Fibroblast of lung (primary cell): ENCODE data around the gene SIGLEC8. TPM values are rescaled to one million over a fixed set of nuclear protein-coding genes. Genes with fewer than 3 reads are reported as not detected.
"Not testable (repeated sequence)": the region's sequence is repeated elsewhere in the genome, so short reads cannot be mapped to it uniquely, and the experiment has no call there.

Experiments used
- DNase-seq, 2 donors: peaks; one replicate each; pipeline versions ENCODE4 v3.0.0 to v3.0.0-alpha.2; 2010; ENCODE audit warnings: low read depth in 2 of 2
- H2AFZ ChIP-seq: 2 replicates; pipeline ENCODE4 v1.5.1; 2012; ENCODE audit warnings: low read length, control low read depth, inconsistent platforms
- H3K27ac ChIP-seq: 2 replicates; pipeline ENCODE4 v1.5.1; 2011; ENCODE audit warnings: low read length, control low read depth; ENCODE audit not compliant: insufficient read depth
- H3K27me3 ChIP-seq: 2 replicates; pipeline ENCODE4 v1.5.1; 2011; ENCODE audit warnings: mild to moderate bottlenecking, low read length; ENCODE audit not compliant: control insufficient read depth, insufficient read depth
- H3K36me3 ChIP-seq: 2 replicates; pipeline ENCODE4 v1.5.1; 2011; ENCODE audit warnings: low read length; ENCODE audit not compliant: control insufficient read depth, insufficient read depth
- H3K4me1 ChIP-seq: 2 replicates; pipeline ENCODE4 v1.5.1; 2011; ENCODE audit warnings: low read length; ENCODE audit not compliant: control insufficient read depth, insufficient read depth; ENCODE audit errors: extremely low read depth
- H3K4me2 ChIP-seq: 2 replicates; pipeline ENCODE4 v1.5.1; 2011; ENCODE audit warnings: low read length, control low read depth; ENCODE audit not compliant: insufficient read depth; ENCODE audit errors: extremely low read depth
- H3K4me3 ChIP-seq, 4 experiments: fragments of 200-600 bp in 1 of 4; sonication (generic) in 1 of 4; replicated peaks in 1 of 4; 2 replicates each; pipeline ENCODE4 v1.5.1; 2011 to 2016; ENCODE audit warnings: low read length in 4 of 4, low read depth in 3 of 4, mild to moderate bottlenecking in 3 of 4, control low read depth in 2 of 4, inconsistent platforms in 1 of 4, mixed read lengths in 1 of 4; ENCODE audit not compliant: insufficient read depth in 1 of 4; ENCODE audit errors: control extremely low read depth in 1 of 4
- H3K79me2 ChIP-seq: 2 replicates; pipeline ENCODE4 v1.5.1; 2012; ENCODE audit warnings: mild to moderate bottlenecking, low read length, inconsistent platforms; ENCODE audit not compliant: control insufficient read depth, insufficient read depth
- H3K9ac ChIP-seq: 2 replicates; pipeline ENCODE4 v1.5.1; 2011; ENCODE audit warnings: mild to moderate bottlenecking, low read length, control low read depth; ENCODE audit not compliant: insufficient read depth
- H3K9me3 ChIP-seq: 2 replicates; pipeline ENCODE4 v1.5.1; 2012; ENCODE audit warnings: low read depth, low read length; ENCODE audit not compliant: control insufficient read depth, insufficient read depth
- H4K20me1 ChIP-seq: 2 replicates; pipeline ENCODE4 v1.5.1; 2011; ENCODE audit warnings: low read length; ENCODE audit not compliant: control insufficient read depth, insufficient read depth; ENCODE audit errors: extremely low read depth
- EZH2 ChIP-seq: IDR thresholded peaks from 2 replicates; pipeline ENCODE4 v1.5.1; 2012; ENCODE audit warnings: low read length, control low read depth, mild to moderate bottlenecking; ENCODE audit errors: missing control alignments
- polyA plus RNA-seq, 2 donors: library from polyadenylated mRNA; depleted of rRNA in 1 of 2; stranded (reverse) in 1 of 2; unstranded in 1 of 2; fragments of >200 nt; gene quantifications; 2 replicates each; pipeline ENCODE4 v1.2.1, GENCODE V29; 2011 to 2012; ENCODE audit warnings: missing spikeins in 1 of 2
- total RNA-seq: library from RNA; depleted of rRNA; stranded (reverse); fragments of >200 nt; gene quantifications from 2 replicates; pipeline ENCODE4 v1.2.1, GENCODE V29; 2014
- TF ChIP-seq, protein P1 (sequence below), 2 donors: IDR thresholded peaks in 1 of 2; conservative IDR thresholded peaks in 1 of 2; 1 replicate in 1 of 2; 2 replicates in 1 of 2; pipeline ENCODE4 v1.5.1; 2011 to 2012; ENCODE audit warnings: low read length in 2 of 2, control low read depth in 1 of 2, inconsistent platforms in 1 of 2, low read depth in 1 of 2, mild to moderate bottlenecking in 1 of 2

The SIGLEC8 gene
- total and polyA plus RNA-seq, 2 donors (not counting 1 experiment from before 2014, with no cell fraction given), result not detected

- Histone ChIP-seq H2AFZ (no peak overlapping the region), H3K4me1 (no peaks in the 10 kb centered on the region), H4K20me1 (no peaks in the 10 kb centered on the region), H3K27ac (no peak overlapping the region), H3K9me3 (no peaks in the 10 kb centered on the region), H3K4me3 (no peak overlapping the region), H3K4me2 (no peak overlapping the region), H3K36me3 (no peaks in the 10 kb centered on the region), H3K27me3 (no peaks in the 10 kb centered on the region), H3K9ac (no peak overlapping the region), H3K79me2 (no peaks in the 10 kb centered on the region)
- DNase-seq, result no peak
- TF ChIP-seq EZH2, result no peak
- TF ChIP-seq, protein P1, sequence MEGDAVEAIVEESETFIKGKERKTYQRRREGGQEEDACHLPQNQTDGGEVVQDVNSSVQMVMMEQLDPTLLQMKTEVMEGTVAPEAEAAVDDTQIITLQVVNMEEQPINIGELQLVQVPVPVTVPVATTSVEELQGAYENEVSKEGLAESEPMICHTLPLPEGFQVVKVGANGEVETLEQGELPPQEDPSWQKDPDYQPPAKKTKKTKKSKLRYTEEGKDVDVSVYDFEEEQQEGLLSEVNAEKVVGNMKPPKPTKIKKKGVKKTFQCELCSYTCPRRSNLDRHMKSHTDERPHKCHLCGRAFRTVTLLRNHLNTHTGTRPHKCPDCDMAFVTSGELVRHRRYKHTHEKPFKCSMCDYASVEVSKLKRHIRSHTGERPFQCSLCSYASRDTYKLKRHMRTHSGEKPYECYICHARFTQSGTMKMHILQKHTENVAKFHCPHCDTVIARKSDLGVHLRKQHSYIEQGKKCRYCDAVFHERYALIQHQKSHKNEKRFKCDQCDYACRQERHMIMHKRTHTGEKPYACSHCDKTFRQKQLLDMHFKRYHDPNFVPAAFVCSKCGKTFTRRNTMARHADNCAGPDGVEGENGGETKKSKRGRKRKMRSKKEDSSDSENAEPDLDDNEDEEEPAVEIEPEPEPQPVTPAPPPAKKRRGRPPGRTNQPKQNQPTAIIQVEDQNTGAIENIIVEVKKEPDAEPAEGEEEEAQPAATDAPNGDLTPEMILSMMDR (conservative IDR thresholded peaks at IDR 0.05 in 1 of 2, IDR thresholded peaks at IDR 0.05 in 1 of 2; ENCODE audit: low read depth in 1 of 2, low read length in 2 of 2), result no peak
These were observed 40.5 kb downstream of the SIGLEC8 start for GRCh38 chr19:51417810-51418157.

DNA sequence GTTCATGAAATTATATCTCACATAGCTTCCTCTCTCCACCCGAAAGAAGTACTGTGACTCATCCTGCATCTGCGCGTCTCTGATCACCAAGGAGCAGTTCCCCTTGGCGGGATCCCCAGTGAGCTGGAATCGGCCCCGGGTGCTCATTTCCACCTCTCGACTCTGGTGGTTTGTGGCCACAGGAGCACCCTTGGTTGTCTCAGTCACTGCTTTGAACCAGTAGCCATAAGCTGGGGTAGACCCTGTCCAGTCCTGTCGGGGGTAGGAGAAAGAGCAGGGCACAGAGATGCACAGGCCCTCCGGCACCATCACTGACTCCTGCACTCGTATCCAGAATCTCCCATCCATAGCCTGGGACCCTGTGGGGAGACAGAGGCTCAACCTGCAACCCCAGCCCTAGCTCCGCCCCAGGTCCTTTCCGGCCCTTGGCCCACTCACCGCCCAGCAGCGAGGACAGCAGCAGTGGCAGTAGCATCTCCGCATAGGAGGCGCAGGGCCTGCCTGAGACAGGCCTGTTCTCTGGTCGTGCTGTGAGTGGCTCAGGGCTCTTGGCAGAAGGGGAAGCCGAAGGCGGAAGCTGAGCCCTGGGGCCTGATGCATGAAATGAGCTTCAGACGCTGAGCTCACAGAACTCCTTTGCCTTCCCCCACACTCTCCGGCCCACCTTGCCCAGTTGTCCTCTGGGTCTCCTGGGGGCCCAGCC is 41.0 kb downstream of the SIGLEC8 start, which contains the start of gene SIGLEC10:
Gene SIGLEC10, minus strand, starts transcription at position 536 of the 703 bp plus-strand sequence. Its CDS starts 61 bp downstream, at position 475.
- no peak within 1 kb of the TSS for H2AFZ ChIP-seq
- no peak within 1 kb of the TSS for H3K9ac ChIP-seq
- H4K20me1 ChIP-seq, result no peaks in the 10 kb centered on the region
- no peaks in the 10 kb centered on the region for H3K9me3 ChIP-seq
- H3K27me3 ChIP-seq, result no peaks in the 10 kb centered on the region
- no peak for TF ChIP-seq EZH2
- TF ChIP-seq, protein P1 (conservative IDR thresholded peaks at IDR 0.05 in 1 of 2, IDR thresholded peaks at IDR 0.05 in 1 of 2; ENCODE audit: low read depth in 1 of 2, low read length in 2 of 2), result no peak
- DNase-seq, result no peak
- H3K4me3 ChIP-seq, result no peak within 1 kb of the TSS
- no peaks in the 10 kb centered on the region for H3K79me2 ChIP-seq
- H3K4me1 ChIP-seq, result no peaks in the 10 kb centered on the region
- no peaks in the 10 kb centered on the region for H3K36me3 ChIP-seq
- no peak within 1 kb of the TSS for H3K27ac ChIP-seq
- H3K4me2 ChIP-seq, result no peak within 1 kb of the TSS

DNA sequence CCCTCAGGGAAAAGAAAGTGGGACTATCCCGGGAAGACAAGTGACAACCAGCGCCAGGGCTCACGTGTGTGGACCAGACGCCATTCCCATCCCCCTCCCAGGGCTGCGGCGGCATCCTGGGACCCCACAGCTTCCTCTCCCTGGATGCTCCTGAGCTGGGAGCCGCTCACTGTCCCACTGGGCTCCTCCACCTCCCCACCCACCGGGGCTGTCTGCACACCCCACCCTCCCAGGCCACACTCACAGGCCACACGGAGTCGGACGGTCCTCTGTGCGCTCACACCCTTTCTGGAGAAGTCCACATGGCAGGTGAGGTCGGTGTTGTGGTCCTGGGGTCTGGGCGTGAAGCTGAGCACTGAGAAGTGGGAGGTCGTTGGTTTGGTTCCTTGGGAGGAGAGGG is 41.8 kb downstream of the SIGLEC8 start:
- H3K36me3 ChIP-seq, H4K20me1 ChIP-seq, H3K9me3 ChIP-seq, DNase-seq, H2AFZ ChIP-seq, H3K4me2 ChIP-seq, H3K27ac ChIP-seq, H3K27me3 ChIP-seq, H3K4me1 ChIP-seq, H3K79me2 ChIP-seq, H3K9ac ChIP-seq, H3K4me3 ChIP-seq: not testable (repeated sequence)
